ENCODE results near the gene ARPP21.
"Not testable (repeated sequence)": the region's sequence is repeated elsewhere in the genome, so short reads cannot be mapped to it uniquely, and the experiment has no call there.

The ARPP21 gene

GRCh38 chr3:35639254-35640186 is at the start of gene ARPP21:
ARPP21 (plus strand) TSS chr3:35639525; CDS start chr3:35681752, 42,227 bp downstream.
- DNase-seq (ENCODE audit: low read depth): no peak

- no peak for DNase-seq (ENCODE audit: low read depth)
Observed at GRCh38 chr3:35592589-35593295, 46.6 kb upstream of the ARPP21 start.

GRCh38 chr3:35594739-35595138 is 44.6 kb upstream of the ARPP21 start:
- DNase-seq (ENCODE audit: low read depth): no peak

- no peak for DNase-seq (ENCODE audit: low read depth)
Observed at GRCh38 chr3:35596335-35596995, 42.9 kb upstream of the ARPP21 start.

- DNase-seq (ENCODE audit: low read depth): no peak
Observed at GRCh38 chr3:35597490-35597889, 41.8 kb upstream of the ARPP21 start.

- DNase-seq (ENCODE audit: low read depth): no peak
Observed at GRCh38 chr3:35598804-35599203, 40.5 kb upstream of the ARPP21 start.

GRCh38 chr3:35601959-35602358 is 37.4 kb upstream of the ARPP21 start:
- DNase-seq (ENCODE audit: low read depth): no peak

GRCh38 chr3:35602395-35602936 is 36.9 kb upstream of the ARPP21 start:
- no peak for DNase-seq (ENCODE audit: low read depth)

GRCh38 chr3:35616346-35616745 is 23.0 kb upstream of the ARPP21 start:
- DNase-seq (ENCODE audit: low read depth): no peak

- no peak for DNase-seq (ENCODE audit: low read depth)
Observed at GRCh38 chr3:35617370-35617769, 22.0 kb upstream of the ARPP21 start.

- not testable (repeated sequence) for DNase-seq (ENCODE audit: low read depth)
Observed at GRCh38 chr3:35620238-35620637, 19.1 kb upstream of the ARPP21 start.

GRCh38 chr3:35624698-35625097 is 14.6 kb upstream of the ARPP21 start:
- DNase-seq (ENCODE audit: low read depth): no peak

GRCh38 chr3:35633332-35634124 is 5.8 kb upstream of the ARPP21 start:
- DNase-seq (ENCODE audit: low read depth): no peak

GRCh38 chr3:35635407-35635806 is 3.9 kb upstream of the ARPP21 start:
- DNase-seq (ENCODE audit: low read depth): no peak

- DNase-seq (ENCODE audit: low read depth): no peak
Observed at GRCh38 chr3:35635926-35636683, 3.2 kb upstream of the ARPP21 start.

- no peak for DNase-seq (ENCODE audit: low read depth)
Observed at GRCh38 chr3:35638251-35638979, 910 bp upstream of the ARPP21 start.

GRCh38 chr3:35638980-35639253 is 408 bp upstream of the ARPP21 start:
- DNase-seq (ENCODE audit: low read depth): no peak

- no peak for DNase-seq (ENCODE audit: low read depth)
Observed at GRCh38 chr3:35640190-35641165, 1.2 kb downstream of the ARPP21 start.

GRCh38 chr3:35641331-35641730 is 2.0 kb downstream of the ARPP21 start:
- no peak for DNase-seq (ENCODE audit: low read depth)
